Heart left ventricle (tissue), 16 donors: ENCODE results near the gene SPEM3. TPM values are rescaled to one million over a fixed set of nuclear protein-coding genes. Genes with fewer than 3 reads are reported as not detected.

Experiments used
- ATAC-seq, 4 donors: fragments of 200-7000 bp; cut with Tn5 transposase; one replicate each; pipeline ENCODE4 v1.9.1; 2020 to 2022; ENCODE audit warnings: moderate library complexity in 4 of 4, mild to moderate bottlenecking in 3 of 4, moderate number of reproducible peaks in 1 of 4
- DNase-seq, 5 donors: peaks; one replicate each; pipeline ENCODE4 v3.0.0-alpha.2; 2020
- H3K27ac ChIP-seq, 12 donors: fragments of 200-600 bp; sonication (generic) in 4 of 12; one replicate each; pipeline versions ENCODE4 v1.5.0 to v1.8.0; 2016 to 2022; ENCODE audit warnings: mild to moderate bottlenecking in 2 of 12
- H3K27me3 ChIP-seq, 9 donors: fragments of 200-600 bp; sonication (generic) in 2 of 9; one replicate each; pipeline versions ENCODE4 v1.5.1 to v1.8.0; 2016 to 2022; ENCODE audit warnings: mild to moderate bottlenecking in 3 of 9
- H3K36me3 ChIP-seq, 9 donors: fragments of 200-600 bp; sonication (generic) in 2 of 9; one replicate each; pipeline versions ENCODE4 v1.5.0 to v1.8.0; 2018 to 2022; ENCODE audit warnings: mild to moderate bottlenecking in 2 of 9
- H3K4me1 ChIP-seq, 12 donors: fragments of 200-600 bp; sonication (generic) in 4 of 12; one replicate each; pipeline versions ENCODE4 v1.5.0 to v1.8.0; 2016 to 2022; ENCODE audit warnings: mild to moderate bottlenecking in 3 of 12
- H3K4me3 ChIP-seq, 12 donors: fragments of 200-600 bp; sonication (generic) in 4 of 12; one replicate each; pipeline versions ENCODE4 v1.5.0 to v1.8.0; 2017 to 2022; ENCODE audit warnings: mild to moderate bottlenecking in 9 of 12, moderate library complexity in 4 of 12
- H3K9me3 ChIP-seq, 12 donors: fragments of 200-600 bp; sonication (generic) in 4 of 12; one replicate each; pipeline versions ENCODE4 v1.5.0 to v1.8.0; 2016 to 2022; ENCODE audit warnings: mild to moderate bottlenecking in 1 of 12
- CTCF ChIP-seq, 12 donors: fragments of 200-600 bp; sonication (generic) in 4 of 12; IDR thresholded peaks; one replicate each; pipeline versions ENCODE4 v1.5.0 to v1.8.0; 2018 to 2022; ENCODE audit warnings: antibody characterized with exemption in 12 of 12, mild to moderate bottlenecking in 5 of 12
- POLR2A ChIP-seq, 2 donors: fragments of 450-650 bp; IDR thresholded peaks; one replicate each; pipeline ENCODE4 v1.6.1; 2017; ENCODE audit warnings: antibody characterized with exemption in 2 of 2, mild to moderate bottlenecking in 2 of 2, moderate library complexity in 2 of 2
- WGBS, 4 donors: extraction: QIAGEN DNeasy Blood & Tissue Kit in 2 of 4; methylation state at CpG; one replicate each; pipeline versions ENCODE4 v1.1.5 to v1.1.7; 2013 to 2018; 5-methylcytosine and 5-hydroxymethylcytosine counted together
- intact Hi-C, 10 donors: fragments of 100-400 bp; cut with DNase I; formaldehyde crosslinking; loops; one replicate each; pipeline versions ENCODE4 v1.11.1 to v1.14.2; 2022
- polyA plus RNA-seq, 2 donors: library from polyadenylated mRNA; stranded (reverse); fragments of 200-250 nt; gene quantifications; one replicate each; pipeline ENCODE4 v1.2.3, GENCODE V29; 2013
- total RNA-seq, 9 donors: library from RNA; depleted of rRNA in 2 of 9; stranded (reverse); fragments of >200 nt in 2 of 9; fragmentation: NEBNext Ultra II Directional in 3 of 9; extraction: Animal tissue kit (Norgen Biotek cat#: 25700) in 3 of 9; gene quantifications; one replicate each; pipeline versions ENCODE4 v1.1.0 to v1.2.4, GENCODE V29; 2016 to 2023
- donor health status: ischemic (EF 13 %, LVEDD 7.1; RV severe dilation, severe dysfunction).
- donor health status: healthy with polysubstance abuse.
- donor health status: DM: no; HTN: yes; CAD: no.
- donor health status: DM: no; HTN: no; CAD: no.
- donor health status: ischemic (EF 25% LVEDD 6.9; RV normal size, moderate dysfunction).
- donor health status: ischemic (EF 25% LVEDD 5.7; RV mildly dilated, moderate dysfunction).
- donor health status: healthy.
- donor health status: DM: yes; HTN: yes; CAD: no.
- donor health status: ischemic (EF 35%, LVEDD 5.7; RV mildly dilated, moderate dysfunction).
- donor health status: nonischemic (EF 11% LVEDD 7.7; RV severe dilation, severe dysfunction).
- donor health status: DM: yes; HTN: yes; CAD: no.
- donor health status: PGD.
- donor health status: ischemic (EF 29% LVEDD 5.4; RV normal size, mild dysfunction).
- donor health status: nonischemic (EF 23%, LVEDD 6.1; RV moderate dilation, normal function).

SPEM3 gene
- total and polyA plus RNA-seq, 11 donors: not detected

- no peak overlapping the region for H3K4me3 ChIP-seq
- H3K36me3 ChIP-seq: peaks cover 0 to 16% (median 0%) of the 10 kb centered on the region in 9 donors
- no peaks in the 10 kb centered on the region for H3K9me3 ChIP-seq
- H3K27me3 ChIP-seq: peaks cover 0 to 5% (median 0%) of the 10 kb centered on the region in 9 donors
- no peak for ATAC-seq
- no peak for DNase-seq
- H3K4me1 ChIP-seq: peaks cover 0 to 17% (median 5%) of the 10 kb centered on the region in 12 donors
- 82 to 90% (median 85%) methylated on average over 6 of the region's 6 CpGs for WGBS, 4 donors
- no peak overlapping the region for H3K27ac ChIP-seq
- intact Hi-C loops: no loop called here
- TF ChIP-seq CTCF (IDR thresholded peaks at IDR 0.05): no peak
- no peak for TF ChIP-seq POLR2A (IDR thresholded peaks at IDR 0.05)
Measured at GRCh38 chr17:7408863-7409262, 19.8 kb upstream of the SPEM3 start.

GRCh38 chr17:7409716-7410115 is 18.9 kb upstream of the SPEM3 start:
- TF ChIP-seq CTCF (IDR thresholded peaks at IDR 0.05) (no peak), POLR2A (IDR thresholded peaks at IDR 0.05) (no peak)
- Histone ChIP-seq H3K36me3 (peaks cover 0 to 16% (median 0%) of the 10 kb centered on the region in 9 donors), H3K4me1 (peaks cover 0 to 16% (median 5%) of the 10 kb centered on the region in 12 donors), H3K4me3 (no peak overlapping the region), H3K27me3 (peaks cover 0 to 5% (median 0%) of the 10 kb centered on the region in 9 donors), H3K9me3 (no peaks in the 10 kb centered on the region), H3K27ac (no peak overlapping the region)
- ATAC-seq (no peak), DNase-seq (no peak)
- intact Hi-C loops: no loop called here
- WGBS, 4 donors: 94 to 95% (median 95%) methylated on average over 6 of the region's 6 CpGs

- intact Hi-C loops: no loop called here
- H3K9me3 ChIP-seq: no peaks in the 10 kb centered on the region
- peaks cover 0 to 4% (median 0%) of the 10 kb centered on the region in 12 donors for H3K4me1 ChIP-seq
- WGBS, 4 donors: 91 to 96% (median 92%) methylated on average over 22 to 25 of the region's 25 CpGs
- TF ChIP-seq POLR2A (IDR thresholded peaks at IDR 0.05): no peak
- TF ChIP-seq CTCF (IDR thresholded peaks at IDR 0.05): no peak
- H3K27me3 ChIP-seq: no peaks in the 10 kb centered on the region
- DNase-seq (no peak), ATAC-seq (no peak)
- peaks cover 0 to 16% (median 0%) of the 10 kb centered on the region in 9 donors for H3K36me3 ChIP-seq
- H3K4me3 ChIP-seq: no peak overlapping the region
- no peak overlapping the region for H3K27ac ChIP-seq
Measured at GRCh38 chr17:7410634-7411426, 17.8 kb upstream of the SPEM3 start.

- Histone ChIP-seq H3K4me3 (no peak overlapping the region), H3K9me3 (no peaks in the 10 kb centered on the region), H3K36me3 (peaks cover 0 to 16% (median 0%) of the 10 kb centered on the region in 9 donors), H3K4me1 (no peaks in the 10 kb centered on the region), H3K27ac (no peak overlapping the region), H3K27me3 (no peaks in the 10 kb centered on the region)
- ATAC-seq (no peak), DNase-seq (no peak)
- intact Hi-C loops: no loop called here
- TF ChIP-seq POLR2A (IDR thresholded peaks at IDR 0.05) (no peak), CTCF (IDR thresholded peaks at IDR 0.05) (no peak)
- 87 to 94% (median 91%) methylated on average over 7 to 8 of the region's 8 CpGs for WGBS, 4 donors
Measured at GRCh38 chr17:7411427-7411750, 17.3 kb upstream of the SPEM3 start.
